Neutrophil (primary cell): ENCODE data around the gene PAX2.

Experiments used
- H3K27ac ChIP-seq: fragments of 200-600 bp; sonication (generic); 2 replicates; pipeline ENCODE4 v1.5.1; 2016; ENCODE audit warnings: mild to moderate bottlenecking, moderate library complexity
- H3K27me3 ChIP-seq: fragments of 200-600 bp; sonication (generic); 2 replicates; pipeline ENCODE4 v1.6.0; 2016; ENCODE audit warnings: mild to moderate bottlenecking
- H3K36me3 ChIP-seq: fragments of 200-600 bp; sonication (generic); 2 replicates; pipeline ENCODE4 v1.5.1; 2017
- H3K4me1 ChIP-seq, 2 experiments: fragments of 200-600 bp in 1 of 2; sonication (generic) in 1 of 2; 1 replicate in 1 of 2; 2 replicates in 1 of 2; pipeline versions ENCODE4 v1.5.1 to v1.6.1; 2013 to 2016; ENCODE audit warnings: low read depth in 1 of 2, low read length in 1 of 2, mild to moderate bottlenecking in 1 of 2, moderate library complexity in 1 of 2; ENCODE audit not compliant: control insufficient read depth in 1 of 2, insufficient read depth in 1 of 2
- H3K4me3 ChIP-seq, 2 experiments: fragments of 200-600 bp in 1 of 2; sonication (generic) in 1 of 2; 1 replicate in 1 of 2; 2 replicates in 1 of 2; pipeline ENCODE4 v1.5.1; 2013 to 2016; ENCODE audit warnings: low read depth in 1 of 2, low read length in 1 of 2, mild to moderate bottlenecking in 1 of 2, moderate library complexity in 1 of 2
- H3K9me3 ChIP-seq: fragments of 200-600 bp; sonication (generic); 2 replicates; pipeline ENCODE4 v1.5.1; 2016
- TF ChIP-seq, protein P1 (sequence below): fragments of 200-600 bp; sonication (generic); IDR thresholded peaks from 2 replicates; pipeline ENCODE4 v1.5.1; 2016; ENCODE audit warnings: antibody characterized with exemption

Gene PAX2

DNA sequence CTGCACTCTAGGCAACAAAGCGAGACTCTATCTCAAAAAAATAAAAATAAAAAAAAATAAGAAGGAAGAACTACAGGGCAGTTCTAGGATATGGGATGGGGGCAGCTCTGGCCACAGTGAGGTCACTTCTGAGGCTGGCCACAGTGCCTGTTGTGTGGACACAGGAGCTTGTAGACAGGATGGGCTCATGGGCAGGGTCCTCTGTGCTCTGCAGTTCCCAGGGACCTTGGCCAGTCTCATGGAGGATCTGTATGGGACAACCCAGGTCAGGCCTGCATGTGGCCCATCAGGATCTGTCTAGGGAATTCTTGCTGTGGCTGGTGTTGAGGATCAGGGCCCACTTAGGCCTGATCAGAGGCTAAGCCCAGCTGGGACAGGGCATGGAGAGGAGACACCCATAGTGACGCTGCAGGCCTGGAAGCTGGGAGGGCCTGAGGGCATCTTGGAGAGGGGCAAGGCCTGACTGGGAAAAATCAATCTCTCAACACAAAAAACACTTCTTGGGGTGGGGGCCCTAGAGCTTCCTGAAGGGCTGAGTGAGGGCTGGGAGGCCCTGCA lies 19.4 kb upstream of the PAX2 start:
- peaks cover 100% of the 10 kb centered on the region for H3K27me3 ChIP-seq
- H3K4me1 ChIP-seq: peaks cover 0 to 7% of the 10 kb centered on the region in 2 experiments
- no peaks in the 10 kb centered on the region for H3K9me3 ChIP-seq

DNA sequence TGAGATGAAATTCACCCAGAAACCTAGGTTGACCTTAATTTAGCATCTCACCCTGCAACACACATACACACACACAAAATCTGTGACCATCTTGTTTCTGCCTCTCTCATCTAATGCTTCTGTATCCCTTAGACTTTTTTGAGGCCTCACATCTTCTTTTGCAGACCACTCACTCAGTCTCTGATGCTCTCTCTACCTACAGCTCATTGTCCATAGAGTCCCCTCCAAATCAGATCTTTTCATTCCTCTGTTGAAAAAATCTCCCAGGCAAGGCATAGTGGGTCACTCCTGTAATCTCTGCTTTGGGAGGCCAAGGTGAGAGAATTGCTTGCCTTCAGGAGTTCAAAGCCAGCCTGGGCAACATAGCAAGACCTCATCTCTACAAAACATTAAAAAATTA lies 17.6 kb upstream of the PAX2 start:
- Histone ChIP-seq H3K9me3 (no peaks in the 10 kb centered on the region), H3K4me1 (peaks cover 4 to 13% of the 10 kb centered on the region in 2 experiments), H3K36me3 (no peaks in the 10 kb centered on the region), H3K27ac (no peak overlapping the region), H3K27me3 (peaks cover 100% of the 10 kb centered on the region), H3K4me3 (no peak overlapping the region)
- TF ChIP-seq, protein P1, sequence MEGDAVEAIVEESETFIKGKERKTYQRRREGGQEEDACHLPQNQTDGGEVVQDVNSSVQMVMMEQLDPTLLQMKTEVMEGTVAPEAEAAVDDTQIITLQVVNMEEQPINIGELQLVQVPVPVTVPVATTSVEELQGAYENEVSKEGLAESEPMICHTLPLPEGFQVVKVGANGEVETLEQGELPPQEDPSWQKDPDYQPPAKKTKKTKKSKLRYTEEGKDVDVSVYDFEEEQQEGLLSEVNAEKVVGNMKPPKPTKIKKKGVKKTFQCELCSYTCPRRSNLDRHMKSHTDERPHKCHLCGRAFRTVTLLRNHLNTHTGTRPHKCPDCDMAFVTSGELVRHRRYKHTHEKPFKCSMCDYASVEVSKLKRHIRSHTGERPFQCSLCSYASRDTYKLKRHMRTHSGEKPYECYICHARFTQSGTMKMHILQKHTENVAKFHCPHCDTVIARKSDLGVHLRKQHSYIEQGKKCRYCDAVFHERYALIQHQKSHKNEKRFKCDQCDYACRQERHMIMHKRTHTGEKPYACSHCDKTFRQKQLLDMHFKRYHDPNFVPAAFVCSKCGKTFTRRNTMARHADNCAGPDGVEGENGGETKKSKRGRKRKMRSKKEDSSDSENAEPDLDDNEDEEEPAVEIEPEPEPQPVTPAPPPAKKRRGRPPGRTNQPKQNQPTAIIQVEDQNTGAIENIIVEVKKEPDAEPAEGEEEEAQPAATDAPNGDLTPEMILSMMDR: no peak

More for the DNA sequence above, 19.4 kb upstream of the PAX2 start:
- Histone ChIP-seq H3K4me3 (no peak overlapping the region), H3K27ac (no peak overlapping the region), H3K36me3 (no peaks in the 10 kb centered on the region)
- TF ChIP-seq, protein P1: no peak

DNA sequence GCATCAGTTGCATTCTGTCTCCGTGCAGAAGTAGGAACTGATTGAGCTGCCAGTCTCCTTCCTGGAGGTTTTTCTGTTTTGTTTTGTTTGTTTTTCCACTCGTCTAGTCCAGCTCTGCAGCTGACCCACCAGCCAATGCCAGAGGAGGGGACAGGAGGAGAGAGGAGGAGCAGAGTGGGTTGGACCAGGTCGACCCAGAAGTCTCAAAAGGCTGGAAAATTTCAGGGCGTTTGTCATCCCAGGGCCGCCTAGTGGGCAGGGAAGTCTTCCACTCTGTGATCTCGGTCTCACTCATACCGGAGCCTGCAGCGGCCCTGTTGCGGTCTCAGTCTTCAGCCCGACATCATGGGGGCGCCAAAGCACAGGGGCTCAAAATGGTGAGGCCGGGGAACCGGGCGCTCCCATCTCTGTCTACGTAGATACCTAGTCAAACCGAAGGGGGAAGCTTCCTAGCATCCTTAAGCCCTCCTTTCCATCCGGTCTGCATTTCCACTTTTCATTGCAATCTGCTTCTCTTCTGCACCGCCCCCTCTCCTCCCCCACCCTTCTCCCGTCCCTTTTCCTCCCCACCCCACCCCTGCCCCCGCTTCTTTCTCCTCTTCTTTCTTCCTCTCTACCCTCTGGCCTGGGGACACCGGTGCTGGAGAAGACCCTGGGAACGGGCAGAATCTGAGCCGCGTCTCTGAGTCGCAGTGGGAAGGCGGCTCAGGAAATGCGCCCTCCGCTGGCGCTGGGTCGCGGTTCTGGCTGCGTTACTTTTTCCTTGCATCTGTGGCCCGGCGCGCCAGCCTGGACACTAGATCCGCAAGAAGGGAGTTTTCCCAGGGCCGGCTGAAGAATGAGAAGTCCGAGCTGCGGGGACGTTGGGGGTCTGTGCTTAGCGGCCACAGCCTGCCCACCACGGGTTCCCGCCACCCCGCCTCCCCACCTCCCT lies 16.2 kb upstream of the PAX2 start:
- no peak overlapping the region for H3K27ac ChIP-seq
- H3K36me3 ChIP-seq: no peaks in the 10 kb centered on the region
- H3K27me3 ChIP-seq: peaks cover 100% of the 10 kb centered on the region
- TF ChIP-seq, protein P1: no peak
- H3K9me3 ChIP-seq: no peaks in the 10 kb centered on the region
- H3K4me1 ChIP-seq: peaks cover 4 to 13% of the 10 kb centered on the region in 2 experiments
- no peak overlapping the region for H3K4me3 ChIP-seq

DNA sequence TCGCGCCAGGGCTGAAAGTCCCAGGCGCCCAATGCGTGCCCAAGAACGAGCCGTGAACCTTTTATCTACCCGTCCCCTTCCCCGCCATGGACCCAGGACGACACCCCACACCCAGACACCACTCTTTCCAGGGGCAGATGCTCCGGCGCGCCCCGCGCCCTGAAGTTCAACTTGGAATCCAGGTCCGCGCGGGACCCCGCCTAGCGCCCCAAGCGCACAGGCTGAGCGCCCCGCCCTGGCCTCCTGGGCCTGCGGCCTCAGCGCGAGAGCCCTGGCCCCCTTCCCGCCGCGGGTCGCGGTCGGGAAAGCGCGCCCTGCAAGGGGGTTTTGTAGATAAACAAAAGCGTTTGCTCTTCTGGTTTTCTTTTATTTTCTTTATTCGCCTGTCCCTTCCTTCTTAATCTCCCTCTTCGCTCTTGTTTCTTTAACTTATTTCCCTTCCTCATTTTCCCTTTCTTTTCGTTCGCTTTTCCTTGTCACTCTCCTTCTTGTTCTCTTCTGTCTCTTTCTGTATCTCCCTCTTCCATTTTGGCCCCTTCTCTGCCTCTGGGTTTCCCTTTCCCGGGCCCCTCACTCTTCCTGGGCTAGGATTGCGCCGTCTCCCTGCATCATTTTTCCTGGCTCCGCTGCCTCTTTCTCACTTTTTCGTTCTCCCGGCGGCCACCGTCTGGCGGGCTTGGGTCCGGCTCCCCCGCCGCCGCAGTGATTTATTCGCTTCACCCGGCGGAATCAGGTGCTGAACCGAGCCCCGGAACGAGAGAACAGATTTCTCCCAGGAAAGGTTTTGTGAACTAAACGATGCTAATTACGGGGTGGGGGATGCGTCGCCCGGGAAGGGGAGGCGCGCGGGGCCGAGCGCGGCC lies 15.3 kb upstream of the PAX2 start:
- Histone ChIP-seq H3K27ac (no peak overlapping the region), H3K4me1 (peaks cover 4 to 13% of the 10 kb centered on the region in 2 experiments), H3K9me3 (no peaks in the 10 kb centered on the region), H3K4me3 (no peak overlapping the region), H3K36me3 (no peaks in the 10 kb centered on the region), H3K27me3 (peaks cover 100% of the 10 kb centered on the region)
- TF ChIP-seq, protein P1: no peak

DNA sequence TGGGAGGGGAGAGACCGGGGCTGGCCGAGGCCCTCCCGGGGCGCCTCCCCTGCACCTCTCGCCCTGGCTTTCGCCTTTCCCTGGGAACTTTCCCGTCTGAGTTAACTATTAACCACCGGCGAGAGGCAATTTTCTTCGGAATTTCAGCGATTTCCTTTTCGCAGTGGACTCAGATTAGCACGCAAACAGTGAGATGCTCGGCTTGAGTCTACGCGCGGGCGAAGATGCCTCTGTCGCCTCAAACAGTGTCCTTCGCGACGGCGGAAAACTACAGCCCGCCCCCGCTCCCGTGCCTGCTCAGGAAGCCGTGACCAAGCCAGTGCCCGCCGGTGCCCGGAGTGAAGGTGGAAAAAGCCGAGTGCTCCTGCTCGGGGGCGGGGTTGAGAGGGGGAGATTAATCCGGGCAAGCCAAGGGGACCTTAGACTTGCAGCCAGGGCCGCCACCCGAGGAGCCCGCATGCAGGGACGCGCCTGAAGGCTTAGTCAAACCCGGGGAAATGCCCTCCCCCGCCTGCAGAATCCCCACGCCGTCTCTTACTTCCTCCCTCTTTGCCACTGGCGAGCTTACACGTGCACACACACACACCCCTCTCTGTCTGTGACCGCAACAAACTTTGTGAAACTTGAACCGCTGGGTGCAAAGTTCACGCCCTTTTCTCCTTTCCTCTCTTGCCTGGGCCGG lies 14.5 kb upstream of the PAX2 start:
- peaks cover 4 to 13% of the 10 kb centered on the region in 2 experiments for H3K4me1 ChIP-seq
- H3K4me3 ChIP-seq: no peak overlapping the region
- H3K9me3 ChIP-seq: no peaks in the 10 kb centered on the region
- H3K36me3 ChIP-seq: no peaks in the 10 kb centered on the region
- peaks cover 100% of the 10 kb centered on the region for H3K27me3 ChIP-seq
- TF ChIP-seq, protein P1: no peak
- no peak overlapping the region for H3K27ac ChIP-seq
